ENCODE measurements around the gene CDHR3.

Gene CDHR3

GRCh38 chr7:106068538-106068961 is 105.5 kb downstream of the CDHR3 start:
- H3K4me1 ChIP-seq (ENCODE audit: control insufficient read depth, insufficient read depth, low read length): peaks cover 30% of the 10 kb centered on the region

GRCh38 chr7:106068986-106069385 is 105.9 kb downstream of the CDHR3 start:
- Histone ChIP-seq H3K4me3 (ENCODE audit: low read depth, low read length) (no peak overlapping the region), H3K36me3 (ENCODE audit: control insufficient read depth, insufficient read depth, low read length) (no peaks in the 10 kb centered on the region), H3K27ac (ENCODE audit: low read depth, low read length) (no peak overlapping the region), H3K4me1 (ENCODE audit: control insufficient read depth, insufficient read depth, low read length) (peaks cover 35% of the 10 kb centered on the region), H3K27me3 (ENCODE audit: control insufficient read depth, insufficient read depth, low read length) (no peaks in the 10 kb centered on the region), H3K9ac (ENCODE audit: low read length) (no peak overlapping the region), H3K9me3 (ENCODE audit: control insufficient read depth, insufficient read depth, low read depth, low read length) (no peaks in the 10 kb centered on the region)

More at GRCh38 chr7:106068538-106068961, 105.5 kb downstream of the CDHR3 start:
- Histone ChIP-seq H3K27ac (ENCODE audit: low read depth, low read length) (no peak overlapping the region), H3K36me3 (ENCODE audit: control insufficient read depth, insufficient read depth, low read length) (no peaks in the 10 kb centered on the region), H3K27me3 (ENCODE audit: control insufficient read depth, insufficient read depth, low read length) (no peaks in the 10 kb centered on the region), H3K9me3 (ENCODE audit: control insufficient read depth, insufficient read depth, low read depth, low read length) (no peaks in the 10 kb centered on the region), H3K4me3 (ENCODE audit: low read depth, low read length) (no peak overlapping the region), H3K9ac (ENCODE audit: low read length) (no peak overlapping the region)

- H3K9ac ChIP-seq (ENCODE audit: low read length): no peak overlapping the region
- H3K9me3 ChIP-seq (ENCODE audit: control insufficient read depth, insufficient read depth, low read depth, low read length): no peaks in the 10 kb centered on the region
- H3K27me3 ChIP-seq (ENCODE audit: control insufficient read depth, insufficient read depth, low read length): no peaks in the 10 kb centered on the region
- no peak overlapping the region for H3K4me3 ChIP-seq (ENCODE audit: low read depth, low read length)
- H3K27ac ChIP-seq (ENCODE audit: low read depth, low read length): no peak overlapping the region
- H3K36me3 ChIP-seq (ENCODE audit: control insufficient read depth, insufficient read depth, low read length): no peaks in the 10 kb centered on the region
- peaks cover 37% of the 10 kb centered on the region for H3K4me1 ChIP-seq (ENCODE audit: control insufficient read depth, insufficient read depth, low read length)
Measured at GRCh38 chr7:106069471-106070200, 106.6 kb downstream of the CDHR3 start.

GRCh38 chr7:106070201-106070551 is 107.1 kb downstream of the CDHR3 start:
- Histone ChIP-seq H3K27me3 (ENCODE audit: control insufficient read depth, insufficient read depth, low read length) (no peaks in the 10 kb centered on the region), H3K36me3 (ENCODE audit: control insufficient read depth, insufficient read depth, low read length) (no peaks in the 10 kb centered on the region), H3K27ac (ENCODE audit: low read depth, low read length) (no peak overlapping the region), H3K9me3 (ENCODE audit: control insufficient read depth, insufficient read depth, low read depth, low read length) (no peaks in the 10 kb centered on the region), H3K9ac (ENCODE audit: low read length) (no peak overlapping the region), H3K4me1 (ENCODE audit: control insufficient read depth, insufficient read depth, low read length) (peaks cover 33% of the 10 kb centered on the region), H3K4me3 (ENCODE audit: low read depth, low read length) (no peak overlapping the region)

GRCh38 chr7:106070567-106071254 is 107.6 kb downstream of the CDHR3 start:
- Histone ChIP-seq H3K27ac (ENCODE audit: low read depth, low read length) (no peak overlapping the region), H3K4me3 (ENCODE audit: low read depth, low read length) (no peak overlapping the region), H3K9me3 (ENCODE audit: control insufficient read depth, insufficient read depth, low read depth, low read length) (no peaks in the 10 kb centered on the region), H3K4me1 (ENCODE audit: control insufficient read depth, insufficient read depth, low read length) (peaks cover 28% of the 10 kb centered on the region), H3K27me3 (ENCODE audit: control insufficient read depth, insufficient read depth, low read length) (no peaks in the 10 kb centered on the region), H3K9ac (ENCODE audit: low read length) (no peak overlapping the region), H3K36me3 (ENCODE audit: control insufficient read depth, insufficient read depth, low read length) (no peaks in the 10 kb centered on the region)

- H3K27me3 ChIP-seq (ENCODE audit: control insufficient read depth, insufficient read depth, low read length): no peaks in the 10 kb centered on the region
- no peak overlapping the region for H3K4me3 ChIP-seq (ENCODE audit: low read depth, low read length)
- peaks cover 22% of the 10 kb centered on the region for H3K4me1 ChIP-seq (ENCODE audit: control insufficient read depth, insufficient read depth, low read length)
- no peak overlapping the region for H3K27ac ChIP-seq (ENCODE audit: low read depth, low read length)
- H3K9me3 ChIP-seq (ENCODE audit: control insufficient read depth, insufficient read depth, low read depth, low read length): no peaks in the 10 kb centered on the region
- H3K36me3 ChIP-seq (ENCODE audit: control insufficient read depth, insufficient read depth, low read length): no peaks in the 10 kb centered on the region
- H3K9ac ChIP-seq (ENCODE audit: low read length): no peak overlapping the region
Measured at GRCh38 chr7:106071356-106071998, 108.4 kb downstream of the CDHR3 start.

GRCh38 chr7:106071999-106072714 is 109.1 kb downstream of the CDHR3 start:
- Histone ChIP-seq H3K4me1 (ENCODE audit: control insufficient read depth, insufficient read depth, low read length) (peaks cover 22% of the 10 kb centered on the region), H3K36me3 (ENCODE audit: control insufficient read depth, insufficient read depth, low read length) (no peaks in the 10 kb centered on the region), H3K4me3 (ENCODE audit: low read depth, low read length) (no peak overlapping the region), H3K9me3 (ENCODE audit: control insufficient read depth, insufficient read depth, low read depth, low read length) (no peaks in the 10 kb centered on the region), H3K27ac (ENCODE audit: low read depth, low read length) (no peak overlapping the region), H3K27me3 (ENCODE audit: control insufficient read depth, insufficient read depth, low read length) (no peaks in the 10 kb centered on the region), H3K9ac (ENCODE audit: low read length) (no peak overlapping the region)

GRCh38 chr7:106072715-106073091 is 109.6 kb downstream of the CDHR3 start:
- H3K4me3 ChIP-seq (ENCODE audit: low read depth, low read length): no peak overlapping the region
- no peak overlapping the region for H3K9ac ChIP-seq (ENCODE audit: low read length)
- H3K9me3 ChIP-seq (ENCODE audit: control insufficient read depth, insufficient read depth, low read depth, low read length): no peaks in the 10 kb centered on the region
- H3K36me3 ChIP-seq (ENCODE audit: control insufficient read depth, insufficient read depth, low read length): no peaks in the 10 kb centered on the region
- peaks cover 22% of the 10 kb centered on the region for H3K4me1 ChIP-seq (ENCODE audit: control insufficient read depth, insufficient read depth, low read length)
- no peak overlapping the region for H3K27ac ChIP-seq (ENCODE audit: low read depth, low read length)
- no peaks in the 10 kb centered on the region for H3K27me3 ChIP-seq (ENCODE audit: control insufficient read depth, insufficient read depth, low read length)

GRCh38 chr7:106073701-106074100 is 110.6 kb downstream of the CDHR3 start:
- Histone ChIP-seq H3K27me3 (ENCODE audit: control insufficient read depth, insufficient read depth, low read length) (no peaks in the 10 kb centered on the region), H3K9ac (ENCODE audit: low read length) (no peak overlapping the region), H3K36me3 (ENCODE audit: control insufficient read depth, insufficient read depth, low read length) (no peaks in the 10 kb centered on the region), H3K27ac (ENCODE audit: low read depth, low read length) (no peak overlapping the region), H3K4me1 (ENCODE audit: control insufficient read depth, insufficient read depth, low read length) (peaks cover 22% of the 10 kb centered on the region), H3K4me3 (ENCODE audit: low read depth, low read length) (no peak overlapping the region), H3K9me3 (ENCODE audit: control insufficient read depth, insufficient read depth, low read depth, low read length) (no peaks in the 10 kb centered on the region)

- Histone ChIP-seq H3K36me3 (ENCODE audit: control insufficient read depth, insufficient read depth, low read length) (no peaks in the 10 kb centered on the region), H3K27me3 (ENCODE audit: control insufficient read depth, insufficient read depth, low read length) (no peaks in the 10 kb centered on the region), H3K9me3 (ENCODE audit: control insufficient read depth, insufficient read depth, low read depth, low read length) (no peaks in the 10 kb centered on the region), H3K9ac (ENCODE audit: low read length) (no peak overlapping the region), H3K4me1 (ENCODE audit: control insufficient read depth, insufficient read depth, low read length) (peaks cover 22% of the 10 kb centered on the region), H3K27ac (ENCODE audit: low read depth, low read length) (no peak overlapping the region), H3K4me3 (ENCODE audit: low read depth, low read length) (no peak overlapping the region)
Measured at GRCh38 chr7:106074257-106074656, 111.2 kb downstream of the CDHR3 start.

GRCh38 chr7:106075937-106076336 is 112.9 kb downstream of the CDHR3 start:
- H3K9ac ChIP-seq (ENCODE audit: low read length): no peak overlapping the region
- H3K27ac ChIP-seq (ENCODE audit: low read depth, low read length): no peak overlapping the region
- H3K9me3 ChIP-seq (ENCODE audit: control insufficient read depth, insufficient read depth, low read depth, low read length): no peaks in the 10 kb centered on the region
- H3K27me3 ChIP-seq (ENCODE audit: control insufficient read depth, insufficient read depth, low read length): no peaks in the 10 kb centered on the region
- no peak overlapping the region for H3K4me3 ChIP-seq (ENCODE audit: low read depth, low read length)
- H3K4me1 ChIP-seq (ENCODE audit: control insufficient read depth, insufficient read depth, low read length): peaks cover 22% of the 10 kb centered on the region
- H3K36me3 ChIP-seq (ENCODE audit: control insufficient read depth, insufficient read depth, low read length): no peaks in the 10 kb centered on the region

Measured in HUES6 (cell line).